Retinal pigment epithelial cell (primary cell): ENCODE results near the gene ECI2.

ENCODE experiments used
- DNase-seq: peaks from one replicate; pipeline ENCODE4 v3.0.0-alpha.2; 2010; ENCODE audit warnings: low read depth
- H3K4me3 ChIP-seq: 2 replicates; pipeline ENCODE4 v1.5.1; 2011; ENCODE audit warnings: mild to moderate bottlenecking, low read length, control low read depth, moderate library complexity
- CTCF ChIP-seq: conservative IDR thresholded peaks from 2 replicates; pipeline ENCODE4 v1.5.1; 2011; ENCODE audit warnings: low read depth, low read length, control low read depth, inconsistent platforms

Gene ECI2

DNA sequence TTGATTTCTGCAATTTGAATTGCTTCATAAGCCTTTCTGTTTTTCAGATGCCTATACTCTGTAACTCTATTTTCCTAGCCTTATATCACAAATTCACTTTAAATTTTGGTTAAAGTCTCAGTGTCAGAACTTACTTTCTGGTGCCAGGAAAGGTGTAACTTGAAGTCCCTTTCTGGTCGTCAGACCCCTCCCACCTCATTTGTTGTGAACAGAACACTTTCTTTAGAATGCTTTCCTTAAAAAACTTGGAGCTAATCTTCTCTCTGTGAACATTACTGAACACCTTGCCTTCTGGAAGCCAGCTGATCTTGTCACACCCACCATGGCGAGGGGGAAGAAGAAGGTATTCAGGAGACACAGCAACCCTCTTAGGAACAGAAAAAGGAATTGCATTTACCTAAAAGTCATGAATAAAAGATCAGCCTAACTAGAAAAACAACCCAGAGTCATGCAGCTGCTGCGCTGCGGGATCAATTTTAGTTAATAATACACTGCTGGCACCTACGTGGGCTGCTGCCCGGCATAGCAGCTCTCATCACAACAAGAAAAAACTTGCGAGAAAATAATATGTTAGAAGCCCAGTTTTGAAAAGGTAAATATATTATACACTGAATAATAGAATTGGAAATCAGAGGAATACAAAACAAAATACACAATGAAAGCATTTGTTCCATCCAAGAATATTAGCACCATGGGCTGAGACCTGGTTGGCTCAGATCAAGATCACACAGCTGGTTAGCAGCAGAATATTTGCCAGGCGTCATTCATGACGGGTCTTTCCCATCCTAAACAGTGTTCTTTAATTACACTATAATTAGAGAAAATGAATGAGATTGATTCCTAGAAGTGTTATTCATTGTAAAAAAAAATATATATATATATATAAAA, 50.7 kb downstream of the ECI2 start:
- TF ChIP-seq CTCF = no peak
- no peak for DNase-seq
- no peak overlapping the region for H3K4me3 ChIP-seq

DNA sequence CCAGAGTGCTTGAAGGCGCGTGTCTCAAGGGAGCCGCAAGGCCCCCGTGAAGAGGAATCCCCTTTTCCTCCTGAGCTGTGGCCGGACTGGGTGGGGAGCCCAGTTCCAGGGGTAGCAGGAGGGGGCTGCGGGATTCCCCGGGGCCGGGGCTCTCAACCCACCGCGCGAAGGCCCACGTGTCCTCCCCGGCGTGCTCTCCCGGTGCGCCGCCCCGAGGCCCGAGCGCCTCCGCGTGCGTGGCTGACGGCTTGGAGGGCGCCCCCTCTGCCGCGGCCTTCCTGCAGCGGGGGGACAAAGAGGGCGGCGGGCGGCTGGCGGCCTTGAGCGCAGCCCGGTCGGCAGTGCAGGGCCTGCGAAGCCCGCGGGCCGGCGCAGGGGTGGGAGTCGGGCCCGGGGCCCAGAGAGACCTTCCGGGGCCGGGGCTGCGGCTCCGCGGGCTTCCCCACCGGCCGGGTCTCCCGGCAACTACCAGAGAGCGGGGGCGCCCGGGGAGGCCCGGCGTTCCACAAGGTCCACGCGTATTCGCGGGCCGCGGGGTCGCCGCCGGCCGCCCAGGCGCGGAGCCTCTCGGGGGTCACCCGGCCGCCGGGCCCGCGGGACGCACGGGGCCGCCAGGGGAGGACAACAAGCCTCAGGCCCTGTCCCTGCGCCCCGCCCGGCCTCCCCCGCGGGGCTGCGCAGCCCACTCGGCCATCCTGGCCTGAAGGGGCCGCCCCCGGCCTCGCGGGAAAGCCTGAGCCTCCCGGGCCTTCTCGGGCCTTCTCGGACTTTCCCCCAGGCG, 56.5 kb downstream of the ECI2 start, which contains the start of gene FAM217A:
Gene FAM217A (minus strand): TSS at position 447 of the 781 bp plus-strand sequence. CDS start 1,723 bp downstream, outside the sequence.
- DNase-seq = no peak
- H3K4me3 ChIP-seq = no peak within 1 kb of the TSS
- TF ChIP-seq CTCF = no peak

- no peak overlapping the region for H3K4me3 ChIP-seq
- no peak for TF ChIP-seq CTCF
Measured at GRCh38 chr6:4074478-4075235, 60.7 kb downstream of the ECI2 start.

DNA sequence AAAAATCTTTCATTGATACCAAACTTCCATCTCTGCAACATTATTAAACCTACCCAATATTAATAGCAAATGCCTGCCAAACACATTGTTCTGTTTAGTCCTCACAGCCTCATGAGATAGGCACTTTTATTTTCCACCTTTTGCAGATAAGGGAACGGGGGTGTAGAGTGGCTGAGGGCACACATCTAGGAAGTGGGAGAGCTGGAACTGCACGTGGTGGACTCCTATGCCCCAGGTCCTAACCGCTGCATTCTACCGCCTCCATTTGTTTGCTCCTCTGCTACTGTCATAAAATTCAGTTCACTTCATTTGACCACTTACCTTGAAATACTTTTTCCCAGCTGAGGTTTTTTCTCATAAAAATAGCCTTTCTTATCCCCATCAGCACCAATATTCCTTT, 64.0 kb downstream of the ECI2 start:
- H3K4me3 ChIP-seq = no peak overlapping the region
- DNase-seq = no peak
- TF ChIP-seq CTCF = no peak

More at GRCh38 chr6:4074478-4075235, 60.7 kb downstream of the ECI2 start:
- no peak for DNase-seq

- DNase-seq = no peak
- no peak for TF ChIP-seq CTCF
- H3K4me3 ChIP-seq = no peak overlapping the region
Measured at GRCh38 chr6:4069199-4069598, 66.2 kb downstream of the ECI2 start.

GRCh38 chr6:4067673-4068072, 67.7 kb downstream of the ECI2 start:
- no peak overlapping the region for H3K4me3 ChIP-seq
- no peak for DNase-seq
- no peak for TF ChIP-seq CTCF
